Measurements from ENCODE around the gene IFITM2. TPM values are rescaled to one million over a fixed set of nuclear protein-coding genes. Genes with fewer than 3 reads are reported as not detected.

Gene IFITM2
- total and polyA plus RNA-seq, 2 of the 4 experiments (the other 2 are of a cell fraction) = 31.2 to 564 TPM

- Histone ChIP-seq H3K56ac (ENCODE audit: extremely low read depth, insufficient read depth, low read length) (no peak overlapping the region), H3K27ac (ENCODE audit: insufficient read depth, low read length) (no peak overlapping the region), H3K4me1 (ENCODE audit: control insufficient read depth, insufficient read depth, low read length) (peaks cover 4% of the 10 kb centered on the region; the same call in 1 of the 2 replicates), H4K20me1 (ENCODE audit: insufficient read depth, low read length) (no peaks in the 10 kb centered on the region), H2AK5ac (ENCODE audit: low read depth, low read length) (no peak overlapping the region), H3K79me1 (ENCODE audit: low read depth in 1 of 2, low read length in 2 of 2) (peaks cover 0 to 7% of the 10 kb centered on the region in 2 experiments; a peak in 3 of 4 replicates), H3K9me3 (ENCODE audit: control insufficient read depth, insufficient read depth, low read length) (no peaks in the 10 kb centered on the region), H4K8ac (ENCODE audit: low read depth in 2 of 2, low read length in 2 of 2) (no peak overlapping the region), H3K27me3 (ENCODE audit: control insufficient read depth, insufficient read depth, low read length) (peaks cover 23% of the 10 kb centered on the region), H2AFZ (replicated peaks; ENCODE audit: low read length, poor library complexity) (peak overlapping the region; percentile 92), H2BK15ac (ENCODE audit: low read depth, low read length) (no peak overlapping the region), H3K18ac (ENCODE audit: low read depth, low read length) (no peak overlapping the region), H3K4me3 (ENCODE audit: insufficient read depth, low read depth, low read length) (peak overlapping the region; percentile 67), H2BK20ac (ENCODE audit: low read depth, low read length) (no peak overlapping the region), H3K4me2 (ENCODE audit: low read depth, low read length) (peak overlapping the region; percentile 86), H4K91ac (ENCODE audit: insufficient read depth, low read depth, low read length) (no peak overlapping the region), H3K9ac (ENCODE audit: low read depth, low read length) (peak overlapping the region; percentile 5; the same call in 1 of the 2 replicates), H2AK9ac (replicated peaks; ENCODE audit: low read depth, low read length, poor library complexity) (no peak overlapping the region), H3K4ac (ENCODE audit: low read depth, low read length) (no peak overlapping the region), H4K5ac (ENCODE audit: low read depth, low read length) (no peak overlapping the region), H3K36me3 (ENCODE audit: control insufficient read depth, insufficient read depth, low read length) (peaks cover 6% of the 10 kb centered on the region; the same call in 1 of the 2 replicates), H3K23ac (ENCODE audit: low read depth, low read length) (peak overlapping the region; percentile 75), H2BK120ac (ENCODE audit: low read depth, low read length) (no peak overlapping the region), H3K9me1 (ENCODE audit: insufficient read depth, low read length) (no peaks in the 10 kb centered on the region), H2BK5ac (ENCODE audit: low read depth, low read length, poor library complexity, severe bottlenecking) (no peak overlapping the region), H3K14ac (replicated peaks; ENCODE audit: low read depth, low read length) (peak overlapping the region; percentile 63; the same call in 1 of the 2 replicates)
- no peak for TF ChIP-seq FOS (IDR thresholded peaks at IDR 0.05; ENCODE audit: low read depth, low read length)
- TF ChIP-seq NFE2L2 (IDR thresholded peaks at IDR 0.05; ENCODE audit: low read depth, low read length) = no peak
- TF ChIP-seq MXI1 (IDR thresholded peaks at IDR 0.05; ENCODE audit: borderline replicate concordance, low read depth, low read length) = no peak
- no peak for TF ChIP-seq RAD21 (IDR thresholded peaks at IDR 0.05; ENCODE audit: low read length)
- TF ChIP-seq RFX5 (IDR thresholded peaks at IDR 0.05; ENCODE audit: low read depth, low read length) = no peak
- TF ChIP-seq, protein P1, sequence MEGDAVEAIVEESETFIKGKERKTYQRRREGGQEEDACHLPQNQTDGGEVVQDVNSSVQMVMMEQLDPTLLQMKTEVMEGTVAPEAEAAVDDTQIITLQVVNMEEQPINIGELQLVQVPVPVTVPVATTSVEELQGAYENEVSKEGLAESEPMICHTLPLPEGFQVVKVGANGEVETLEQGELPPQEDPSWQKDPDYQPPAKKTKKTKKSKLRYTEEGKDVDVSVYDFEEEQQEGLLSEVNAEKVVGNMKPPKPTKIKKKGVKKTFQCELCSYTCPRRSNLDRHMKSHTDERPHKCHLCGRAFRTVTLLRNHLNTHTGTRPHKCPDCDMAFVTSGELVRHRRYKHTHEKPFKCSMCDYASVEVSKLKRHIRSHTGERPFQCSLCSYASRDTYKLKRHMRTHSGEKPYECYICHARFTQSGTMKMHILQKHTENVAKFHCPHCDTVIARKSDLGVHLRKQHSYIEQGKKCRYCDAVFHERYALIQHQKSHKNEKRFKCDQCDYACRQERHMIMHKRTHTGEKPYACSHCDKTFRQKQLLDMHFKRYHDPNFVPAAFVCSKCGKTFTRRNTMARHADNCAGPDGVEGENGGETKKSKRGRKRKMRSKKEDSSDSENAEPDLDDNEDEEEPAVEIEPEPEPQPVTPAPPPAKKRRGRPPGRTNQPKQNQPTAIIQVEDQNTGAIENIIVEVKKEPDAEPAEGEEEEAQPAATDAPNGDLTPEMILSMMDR (conservative IDR thresholded peaks at IDR 0.05; ENCODE audit: low read depth, low read length) = no peak
- 15% methylated on average over 12 of the region's 41 CpGs; no CpG with 5 or more reads in 1 of the 2 experiments for WGBS, 2 experiments (ENCODE audit: extremely low coverage in 2 of 2, insufficient read length in 1 of 2)
- in situ Hi-C loops (cut with MboI; ENCODE audit: low sequenced_read_pairs) (loop anchor here (10.0 kb wide), 1 partner anchor 63 kb away; no protein-coding TSS in a partner anchor), dilution Hi-C loops (cut with HindIII; ENCODE audit: low sequenced_read_pairs, unreplicated experiment) (no loop called here), intact Hi-C loops (cut with micrococcal nuclease) (no loop called here)
- ChIA-PET CTCF (no interaction called here), POLR2A (ENCODE audit: unreplicated experiment) (no interaction called here)
- DNase-seq = no peak
- ATAC-seq (ENCODE audit: low read depth) = no peak; the same call in 1 of the 2 replicates
- no TSS peak for BruUV-seq (replicated peaks)
These were observed 19.7 kb upstream of the IFITM2 start for GRCh38 chr11:287821-288477.

Data from IMR-90 (cell line).